PC-3 (cell line): ENCODE results near the gene MAPK13. TPM values are rescaled to one million over a fixed set of nuclear protein-coding genes. Genes with fewer than 3 reads are reported as not detected.
A peak's percentile ranks its signal among the peaks of the same experiment; 100 is the strongest.

ENCODE experiments used
- ATAC-seq: fragments of 200-7000 bp; cut with Tn5 transposase; 2 replicates; pipeline ENCODE4 v1.9.1; 2020; ENCODE audit warnings: mild to moderate bottlenecking, moderate library complexity
- BruUV-seq: library from RNA; stranded (reverse); fragments of 400-500 nt; replicated peaks from 2 replicates; lab custom pipeline; 2021; lab: Mats Ljungman, UMichigan
- CTCF ChIA-PET: fragments of 300-600 bp; sonication (Branson Sonifier 250); formaldehyde crosslinking; loops from one replicate; lab custom pipeline; 2022; ENCODE audit warnings: antibody characterized with exemption; lab: Charles Lee
- POLR2A ChIA-PET: fragments of 300-600 bp; sonication (Branson Sonifier 250); formaldehyde crosslinking; loops from one replicate; lab custom pipeline; 2022; ENCODE audit warnings: antibody characterized with exemption; ENCODE audit not compliant: unreplicated experiment; lab: Charles Lee
- DNase-seq: peaks from one replicate; pipeline ENCODE4 v3.0.0-alpha.2; 2015
- H2AFZ ChIP-seq: fragments of 300-600 bp; sonication (generic); 2 replicates; pipeline ENCODE4 v1.6.0; 2016; ENCODE audit warnings: antibody characterized with exemption, low read length
- H3F3A ChIP-seq: fragments of 300-600 bp; sonication (generic); one replicate; pipeline ENCODE4 v1.6.0; 2017; ENCODE audit warnings: antibody characterized with exemption, low read length, control low read depth, mild to moderate bottlenecking; ENCODE audit not compliant: unreplicated experiment
- H3K27ac ChIP-seq: fragments of 300-600 bp; sonication (generic); 2 replicates; pipeline ENCODE4 v1.5.1; 2016; ENCODE audit warnings: mild to moderate bottlenecking, low read length
- H3K27me3 ChIP-seq: fragments of 300-600 bp; sonication (generic); 2 replicates; pipeline ENCODE4 v1.6.1; 2016; ENCODE audit warnings: low read length, mixed read lengths
- H3K36me3 ChIP-seq: fragments of 300-600 bp; sonication (generic); 2 replicates; pipeline ENCODE4 v1.6.1; 2016; ENCODE audit warnings: low read depth, mixed run types, low read length, mixed read lengths
- H3K4me1 ChIP-seq: fragments of 300-600 bp; sonication (generic); 2 replicates; pipeline ENCODE4 v1.5.1; 2016; ENCODE audit warnings: low read length; ENCODE audit not compliant: insufficient read depth
- H3K4me2 ChIP-seq: fragments of 300-600 bp; sonication (generic); 2 replicates; pipeline ENCODE4 v1.6.0; 2016; ENCODE audit warnings: low read length
- H3K4me3 ChIP-seq: fragments of 300-600 bp; sonication (generic); 2 replicates; pipeline ENCODE4 v1.5.1; 2016; ENCODE audit warnings: mild to moderate bottlenecking, low read length, mixed read lengths
- H3K79me2 ChIP-seq: fragments of 300-600 bp; sonication (generic); 2 replicates; pipeline ENCODE4 v1.6.1; 2017; ENCODE audit warnings: low read length, mixed read lengths
- H3K9ac ChIP-seq: fragments of 300-600 bp; sonication (generic); 2 replicates; pipeline ENCODE4 v1.6.0; 2016; ENCODE audit warnings: mild to moderate bottlenecking, low read length
- H3K9me2 ChIP-seq: fragments of 300-600 bp; sonication (generic); replicated peaks from 2 replicates; pipeline ENCODE4 v1.6.1; 2016; ENCODE audit warnings: mixed run types, low read length, mixed read lengths
- H3K9me3 ChIP-seq: fragments of 300-600 bp; sonication (generic); 2 replicates; pipeline ENCODE4 v1.6.1; 2016; ENCODE audit warnings: low read length, mixed read lengths
- H4K20me1 ChIP-seq: fragments of 300-600 bp; sonication (generic); 2 replicates; pipeline ENCODE4 v1.6.1; 2016; ENCODE audit warnings: low read length, mixed read lengths
- EZH2 ChIP-seq: fragments of 300-600 bp; sonication (generic); IDR thresholded peaks from one replicate; pipeline ENCODE4 v1.6.1; 2017; ENCODE audit warnings: antibody characterized with exemption, mild to moderate bottlenecking, low read length; ENCODE audit not compliant: unreplicated experiment
- EZH2phosphoT487 ChIP-seq: fragments of 300-600 bp; sonication (generic); IDR thresholded peaks from 2 replicates; pipeline ENCODE4 v1.6.1; 2018; ENCODE audit warnings: mild to moderate bottlenecking, antibody characterized with exemption, low read length, borderline replicate concordance
- intact Hi-C: fragments of 100-400 bp; cut with micrococcal nuclease; formaldehyde crosslinking; loops from 2 replicates; pipeline ENCODE4 v1.9.0; 2023
- total RNA-seq: library from RNA; depleted of rRNA; stranded (reverse); fragments of >200 nt; gene quantifications from 2 replicates; pipeline ENCODE4 v1.2.3, GENCODE V29; 2014
- TF ChIP-seq, protein P1 (sequence below): fragments of 300-600 bp; sonication (generic); conservative IDR thresholded peaks from 2 replicates; pipeline ENCODE4 v1.5.1; 2017; ENCODE audit warnings: antibody characterized with exemption, low read depth, mild to moderate bottlenecking, low read length

The MAPK13 gene
- total RNA-seq, 1 experiment from 2014 or later, result 41.4 TPM

- peak overlapping the region; percentile 96 for H2AFZ ChIP-seq
Observed at GRCh38 chr6:36130667-36131510, 576 bp downstream of the MAPK13 start.

GRCh38 chr6:36131511-36132245 is 1.4 kb downstream of the MAPK13 start:
- Histone ChIP-seq H3K4me1 (peaks cover 39% of the 10 kb centered on the region), H2AFZ (peak overlapping the region; percentile 96), H4K20me1 (no peaks in the 10 kb centered on the region), H3K9ac (peak overlapping the region; percentile 69), H3K4me3 (peak overlapping the region; percentile 75), H3K9me3 (no peaks in the 10 kb centered on the region), H3K4me2 (peak overlapping the region; percentile 97), H3K27ac (peak overlapping the region; percentile 51), H3K79me2 (peaks cover 24% of the 10 kb centered on the region), H3K9me2 (no peaks in the 10 kb centered on the region), H3K36me3 (no peaks in the 10 kb centered on the region), H3F3A (no peaks in the 10 kb centered on the region), H3K27me3 (no peaks in the 10 kb centered on the region)
- ChIA-PET CTCF (no interaction called here), POLR2A (interaction anchor here (0.8 kb wide), 1 partner anchor 103 kb away, joined by 5 read pairs; no protein-coding TSS in a partner anchor)
- TF ChIP-seq, protein P1, sequence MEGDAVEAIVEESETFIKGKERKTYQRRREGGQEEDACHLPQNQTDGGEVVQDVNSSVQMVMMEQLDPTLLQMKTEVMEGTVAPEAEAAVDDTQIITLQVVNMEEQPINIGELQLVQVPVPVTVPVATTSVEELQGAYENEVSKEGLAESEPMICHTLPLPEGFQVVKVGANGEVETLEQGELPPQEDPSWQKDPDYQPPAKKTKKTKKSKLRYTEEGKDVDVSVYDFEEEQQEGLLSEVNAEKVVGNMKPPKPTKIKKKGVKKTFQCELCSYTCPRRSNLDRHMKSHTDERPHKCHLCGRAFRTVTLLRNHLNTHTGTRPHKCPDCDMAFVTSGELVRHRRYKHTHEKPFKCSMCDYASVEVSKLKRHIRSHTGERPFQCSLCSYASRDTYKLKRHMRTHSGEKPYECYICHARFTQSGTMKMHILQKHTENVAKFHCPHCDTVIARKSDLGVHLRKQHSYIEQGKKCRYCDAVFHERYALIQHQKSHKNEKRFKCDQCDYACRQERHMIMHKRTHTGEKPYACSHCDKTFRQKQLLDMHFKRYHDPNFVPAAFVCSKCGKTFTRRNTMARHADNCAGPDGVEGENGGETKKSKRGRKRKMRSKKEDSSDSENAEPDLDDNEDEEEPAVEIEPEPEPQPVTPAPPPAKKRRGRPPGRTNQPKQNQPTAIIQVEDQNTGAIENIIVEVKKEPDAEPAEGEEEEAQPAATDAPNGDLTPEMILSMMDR, result no peak
- no peak for TF ChIP-seq EZH2
- TF ChIP-seq EZH2phosphoT487, result no peak
- intact Hi-C loops, result no loop called here
- BruUV-seq, result TSS peak; percentile 32
- ATAC-seq (peak; percentile 6), DNase-seq (peak; percentile 51)

More at GRCh38 chr6:36130667-36131510, 576 bp downstream of the MAPK13 start:
- Histone ChIP-seq H3K36me3 (no peaks in the 10 kb centered on the region), H3K4me2 (peak overlapping the region; percentile 97), H3K9me2 (no peaks in the 10 kb centered on the region), H3K4me3 (peak overlapping the region; percentile 75), H3K79me2 (peaks cover 24% of the 10 kb centered on the region), H3K27me3 (no peaks in the 10 kb centered on the region), H3K9me3 (no peaks in the 10 kb centered on the region), H3F3A (no peaks in the 10 kb centered on the region), H3K4me1 (peaks cover 39% of the 10 kb centered on the region), H3K27ac (peak overlapping the region; percentile 51), H4K20me1 (no peaks in the 10 kb centered on the region), H3K9ac (peak overlapping the region; percentile 69)
- DNase-seq, result peak; percentile 60
- POLR2A ChIA-PET, result interaction anchor here (0.8 kb wide), 1 partner anchor 102 kb away, joined by 5 read pairs; no protein-coding TSS in a partner anchor
- no peak for TF ChIP-seq EZH2phosphoT487
- TF ChIP-seq, protein P1, result peak; percentile 38; the same call in 1 of the 2 replicates
- no peak for TF ChIP-seq EZH2
- peak; percentile 52 for ATAC-seq
- CTCF ChIA-PET, result interaction anchor here (0.6 kb wide), 1 partner anchor 348 kb away, joined by 11 read pairs; no protein-coding TSS in a partner anchor
- BruUV-seq, result no TSS peak
- intact Hi-C loops, result loop anchor here (1.0 kb wide), 1 partner anchor 65 kb away; the partner anchor contains the start of gene BRPF3
